Adipocyte (in vitro differentiated cells): ENCODE data around the gene LAMA4.

Source experiments
- DNase-seq: peaks from one replicate; pipeline ENCODE4 v3.0.0-alpha.2; 2015; ENCODE audit warnings: low read depth
- H3K27me3 ChIP-seq: replicated peaks from 2 replicates; pipeline ENCODE4 v1.7.0; 2013; ENCODE audit warnings: mild to moderate bottlenecking, low read length, moderate library complexity; ENCODE audit not compliant: control insufficient read depth, insufficient read depth
- H3K36me3 ChIP-seq: 2 replicates; pipeline ENCODE4 v1.7.0; 2013; ENCODE audit warnings: low read length, mild to moderate bottlenecking, moderate library complexity; ENCODE audit not compliant: control insufficient read depth, insufficient read depth, severe bottlenecking
- H3K4me1 ChIP-seq: 2 replicates; pipeline ENCODE4 v1.7.0; 2013; ENCODE audit warnings: mild to moderate bottlenecking, low read length, moderate library complexity; ENCODE audit not compliant: control insufficient read depth, insufficient read depth
- H3K4me3 ChIP-seq: 2 replicates; pipeline ENCODE4 v1.7.0; 2013; ENCODE audit warnings: mild to moderate bottlenecking, low read length, moderate library complexity
- H3K9ac ChIP-seq: 2 replicates; pipeline ENCODE4 v1.7.0; 2013; ENCODE audit warnings: mild to moderate bottlenecking, low read length, moderate library complexity
- H3K9me3 ChIP-seq: 2 replicates; pipeline ENCODE4 v1.7.0; 2013; ENCODE audit warnings: mild to moderate bottlenecking, low read length, moderate library complexity; ENCODE audit not compliant: control insufficient read depth

The LAMA4 gene

GRCh38 chr6:112155886-112156285 lies 98.5 kb downstream of the LAMA4 start:
- Histone ChIP-seq H3K27me3 (no peaks in the 10 kb centered on the region), H3K4me3 (no peak overlapping the region), H3K9me3 (no peaks in the 10 kb centered on the region), H3K36me3 (peaks cover 100% of the 10 kb centered on the region), H3K4me1 (peaks cover 28% of the 10 kb centered on the region), H3K9ac (no peak overlapping the region)
- peak; percentile 4 for DNase-seq

- peaks cover 35% of the 10 kb centered on the region for H3K4me1 ChIP-seq
These were observed 99.7 kb downstream of the LAMA4 start for GRCh38 chr6:112154711-112155110.

DNA sequence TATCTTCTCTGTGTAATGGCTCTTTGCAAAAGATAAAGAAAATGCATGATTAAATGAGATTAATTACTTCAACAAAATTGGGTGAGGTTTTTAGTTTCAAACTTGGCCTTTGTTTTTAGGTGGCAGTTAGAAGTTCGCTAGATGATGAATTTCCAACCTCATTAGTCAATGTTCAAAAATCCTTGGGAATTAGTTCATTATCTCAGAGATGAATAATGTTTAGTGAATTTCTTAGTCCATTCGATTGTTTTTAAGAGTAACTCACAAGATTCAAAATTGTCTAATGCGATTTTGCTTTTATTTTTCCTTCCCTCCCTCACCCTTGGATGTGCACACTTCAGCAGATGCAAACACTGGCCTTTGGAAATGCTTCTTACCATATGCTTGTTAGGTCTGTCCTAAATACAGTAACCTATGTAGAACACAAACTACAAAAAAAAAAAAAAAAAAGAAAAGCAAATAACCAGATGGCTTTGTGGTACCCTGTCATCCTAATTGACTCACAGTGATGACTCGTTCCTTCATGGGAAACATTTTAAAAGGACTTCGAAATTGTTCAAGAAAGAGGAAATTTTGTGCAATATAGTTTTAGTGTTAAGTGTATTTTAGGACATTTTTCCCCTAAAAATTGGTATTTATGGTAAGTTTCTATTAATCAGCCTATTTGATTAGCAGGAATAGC lies 100.3 kb downstream of the LAMA4 start:
- Histone ChIP-seq H3K9ac (peak overlapping the region; percentile 22), H3K9me3 (no peaks in the 10 kb centered on the region), H3K27me3 (no peaks in the 10 kb centered on the region), H3K4me3 (no peak overlapping the region), H3K36me3 (peaks cover 100% of the 10 kb centered on the region), H3K4me1 (peaks cover 35% of the 10 kb centered on the region)
- peak; percentile 82 for DNase-seq

More at GRCh38 chr6:112154711-112155110, 99.7 kb downstream of the LAMA4 start:
- no peak overlapping the region for H3K4me3 ChIP-seq
- no peaks in the 10 kb centered on the region for H3K9me3 ChIP-seq
- peak overlapping the region; percentile 22 for H3K9ac ChIP-seq
- H3K27me3 ChIP-seq: no peaks in the 10 kb centered on the region
- DNase-seq: no peak
- peaks cover 100% of the 10 kb centered on the region for H3K36me3 ChIP-seq

DNA sequence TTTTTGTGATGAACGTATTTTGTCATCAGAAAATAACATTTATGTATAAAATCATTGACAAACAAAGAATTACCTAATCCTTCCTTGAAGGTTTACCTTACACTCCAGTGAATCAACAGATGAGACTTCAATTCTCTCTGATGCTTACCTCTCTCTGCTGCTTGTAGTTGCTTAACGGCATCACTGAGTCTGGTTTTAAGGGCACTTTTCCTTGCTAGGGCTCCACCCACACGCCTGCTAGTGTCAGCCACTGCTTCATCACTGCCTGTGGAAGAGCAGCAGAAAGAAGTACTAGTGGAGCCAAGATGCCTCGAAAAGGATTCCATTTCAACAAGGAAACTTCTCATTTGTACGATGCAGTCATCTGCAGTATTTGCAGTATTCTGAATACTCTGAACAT lies 104.0 kb downstream of the LAMA4 start:
- Histone ChIP-seq H3K27me3 (no peaks in the 10 kb centered on the region), H3K4me3 (no peak overlapping the region), H3K4me1 (peaks cover 32% of the 10 kb centered on the region), H3K36me3 (peaks cover 96% of the 10 kb centered on the region), H3K9ac (peak overlapping the region; percentile 11), H3K9me3 (no peaks in the 10 kb centered on the region)
- DNase-seq: peak; percentile 57

DNA sequence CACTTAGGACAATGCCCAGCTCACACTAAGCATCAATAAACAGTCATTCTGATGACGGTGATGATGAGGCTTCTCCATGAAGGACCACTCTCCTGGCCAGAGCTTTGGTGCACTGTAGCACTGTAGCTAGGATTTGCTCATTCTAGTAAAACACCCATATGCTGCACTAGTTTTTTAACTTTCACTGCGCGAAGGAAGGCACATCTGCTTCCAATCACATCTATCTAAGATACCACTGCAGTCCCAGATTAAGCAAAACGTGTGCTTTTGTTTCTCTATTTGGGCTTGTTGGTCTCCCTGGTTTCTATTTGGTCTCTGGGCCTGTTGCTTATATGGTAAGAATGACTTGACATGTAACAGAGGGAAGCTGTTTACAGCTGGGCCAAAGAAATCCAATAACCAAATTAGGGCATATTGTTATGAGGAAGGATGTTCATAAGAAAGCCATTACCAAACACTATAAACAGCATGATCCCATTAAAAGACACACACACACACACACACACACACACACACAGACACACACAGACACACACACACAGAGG lies 104.6 kb downstream of the LAMA4 start:
- peaks cover 27% of the 10 kb centered on the region for H3K4me1 ChIP-seq
- no peak overlapping the region for H3K4me3 ChIP-seq
- no peaks in the 10 kb centered on the region for H3K9me3 ChIP-seq
- peaks cover 96% of the 10 kb centered on the region for H3K36me3 ChIP-seq
- DNase-seq: peak; percentile 84
- H3K9ac ChIP-seq: peak overlapping the region; percentile 11
- H3K27me3 ChIP-seq: no peaks in the 10 kb centered on the region

- Histone ChIP-seq H3K9me3 (no peaks in the 10 kb centered on the region), H3K4me3 (no peak overlapping the region), H3K4me1 (peaks cover 27% of the 10 kb centered on the region), H3K36me3 (peaks cover 96% of the 10 kb centered on the region), H3K27me3 (no peaks in the 10 kb centered on the region), H3K9ac (no peak overlapping the region)
- no peak for DNase-seq
These were observed 105.1 kb downstream of the LAMA4 start for GRCh38 chr6:112149236-112149635.

DNA sequence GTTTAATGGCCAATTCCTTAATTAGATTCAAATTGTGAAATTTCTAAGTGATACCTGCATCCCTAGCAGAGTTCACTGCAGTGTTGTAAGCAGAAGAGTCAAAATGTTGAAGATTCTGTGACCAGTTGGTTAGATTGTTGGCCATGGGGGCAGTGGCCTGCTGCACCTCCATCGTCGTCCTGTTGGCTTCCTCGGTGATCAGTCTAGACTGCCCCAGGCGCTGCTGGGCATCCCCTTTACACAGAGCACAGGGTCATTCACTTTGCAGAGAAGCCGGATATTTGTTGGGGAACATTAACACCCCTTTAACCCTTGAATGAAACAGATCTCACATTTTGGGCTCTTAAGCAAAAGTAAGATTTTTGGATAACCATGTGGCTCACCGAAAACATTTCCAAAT lies 106.3 kb downstream of the LAMA4 start:
- no peak overlapping the region for H3K4me3 ChIP-seq

GRCh38 chr6:112145080-112145573 lies 109.2 kb downstream of the LAMA4 start:
- H3K9me3 ChIP-seq: no peaks in the 10 kb centered on the region
- no peak overlapping the region for H3K9ac ChIP-seq
- no peak for DNase-seq
- no peak overlapping the region for H3K4me3 ChIP-seq
- no peaks in the 10 kb centered on the region for H3K27me3 ChIP-seq
- H3K36me3 ChIP-seq: peaks cover 96% of the 10 kb centered on the region
- H3K4me1 ChIP-seq: peaks cover 10% of the 10 kb centered on the region

More for the DNA sequence above, 106.3 kb downstream of the LAMA4 start:
- H3K9ac ChIP-seq: no peak overlapping the region
- H3K36me3 ChIP-seq: peaks cover 96% of the 10 kb centered on the region
- DNase-seq: no peak
- peaks cover 20% of the 10 kb centered on the region for H3K4me1 ChIP-seq
- H3K9me3 ChIP-seq: no peaks in the 10 kb centered on the region
- no peaks in the 10 kb centered on the region for H3K27me3 ChIP-seq

GRCh38 chr6:112144145-112144926 lies 110.0 kb downstream of the LAMA4 start:
- Histone ChIP-seq H3K9ac (no peak overlapping the region), H3K9me3 (no peaks in the 10 kb centered on the region), H3K27me3 (no peaks in the 10 kb centered on the region), H3K4me3 (no peak overlapping the region), H3K36me3 (peaks cover 96% of the 10 kb centered on the region), H3K4me1 (peaks cover 11% of the 10 kb centered on the region)
- DNase-seq: peak; percentile 62

GRCh38 chr6:112141707-112142106 lies 112.7 kb downstream of the LAMA4 start:
- no peak overlapping the region for H3K9ac ChIP-seq
- no peaks in the 10 kb centered on the region for H3K27me3 ChIP-seq
- H3K4me3 ChIP-seq: no peak overlapping the region
- peaks cover 100% of the 10 kb centered on the region for H3K36me3 ChIP-seq
- DNase-seq: no peak
- H3K4me1 ChIP-seq: peaks cover 11% of the 10 kb centered on the region
- no peaks in the 10 kb centered on the region for H3K9me3 ChIP-seq

DNA sequence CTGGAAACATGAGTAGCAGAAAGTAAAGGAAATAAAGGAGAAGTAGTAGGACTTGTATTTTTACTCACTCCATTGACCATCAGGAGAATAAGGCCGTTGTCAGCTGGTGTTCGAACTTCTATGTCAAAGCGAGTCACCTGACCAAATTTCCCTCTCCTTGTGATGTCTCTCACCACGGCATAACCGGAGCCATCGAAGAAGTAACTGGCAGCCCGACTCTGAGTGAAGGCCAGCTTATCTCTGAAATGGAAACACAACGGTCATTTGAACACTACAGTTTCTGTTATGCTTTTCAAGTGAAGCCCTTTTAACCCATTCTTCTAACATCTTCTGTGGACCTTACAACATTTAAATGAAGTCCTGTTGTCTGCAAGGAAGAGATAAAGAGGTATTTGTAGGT lies 115.3 kb downstream of the LAMA4 start:
- Histone ChIP-seq H3K4me3 (no peak overlapping the region), H3K9ac (no peak overlapping the region), H3K9me3 (no peaks in the 10 kb centered on the region), H3K4me1 (peaks cover 5% of the 10 kb centered on the region), H3K27me3 (no peaks in the 10 kb centered on the region), H3K36me3 (peaks cover 100% of the 10 kb centered on the region)
- no peak for DNase-seq
